Body of pancreas (tissue), 4 donors: ENCODE data around the gene ADAM15.

Experiments
- POLR2A ChIP-seq, 3 donors: fragments of 450-650 bp; IDR thresholded peaks; one replicate each; pipeline ENCODE4 v1.6.1; 2016; ENCODE audit warnings: antibody characterized with exemption in 3 of 3, mild to moderate bottlenecking in 2 of 3
- TF ChIP-seq, protein P1 (sequence below), 7 experiments: fragments of 450-650 bp in 4 of 7; fragments of 200-600 bp in 3 of 7; sonication (generic) in 3 of 7; IDR thresholded peaks; one replicate each; pipeline ENCODE4 v1.5.1; 2016 to 2019; ENCODE audit warnings: antibody characterized with exemption in 7 of 7

DNA sequence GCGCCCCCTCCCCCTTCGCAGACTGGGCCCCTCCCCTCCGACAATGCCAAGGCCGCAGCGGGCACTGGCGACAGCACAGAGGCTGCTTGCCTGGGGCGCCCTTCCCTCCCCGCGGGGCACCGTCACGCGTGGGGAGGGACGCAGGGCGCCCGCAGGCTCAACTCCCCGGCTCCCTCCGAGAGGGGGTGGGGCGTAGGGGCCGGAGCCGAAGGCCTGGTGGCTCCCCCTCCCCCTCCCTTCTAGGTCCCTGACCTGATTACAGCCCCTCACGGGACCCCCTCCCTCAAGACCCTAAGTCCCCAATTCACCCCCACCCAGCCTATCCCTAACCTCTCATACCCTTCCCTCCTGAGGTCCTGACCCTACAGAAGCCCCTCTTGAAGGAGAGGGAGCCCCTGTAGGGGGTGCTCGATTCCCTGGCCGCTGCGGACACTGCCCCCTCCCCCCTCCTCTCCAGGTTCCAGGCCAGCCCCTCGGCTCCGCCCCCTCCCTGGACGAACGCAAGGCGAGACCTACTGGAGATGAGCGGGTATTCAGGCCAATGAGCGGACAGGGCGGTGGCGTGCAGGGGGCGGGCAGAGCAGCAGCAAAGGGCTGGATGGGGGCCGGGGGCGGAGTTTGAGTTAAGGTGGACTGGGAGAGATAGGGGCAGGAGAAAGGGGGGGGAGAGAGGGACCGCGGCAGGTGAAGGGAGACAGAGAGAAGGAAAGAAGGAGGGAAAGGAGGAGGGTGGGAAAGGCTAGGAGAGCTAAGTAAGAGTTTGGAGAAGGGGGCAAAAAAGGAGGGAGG lies 49.2 kb upstream of the ADAM15 start:
- TF ChIP-seq, protein P1, sequence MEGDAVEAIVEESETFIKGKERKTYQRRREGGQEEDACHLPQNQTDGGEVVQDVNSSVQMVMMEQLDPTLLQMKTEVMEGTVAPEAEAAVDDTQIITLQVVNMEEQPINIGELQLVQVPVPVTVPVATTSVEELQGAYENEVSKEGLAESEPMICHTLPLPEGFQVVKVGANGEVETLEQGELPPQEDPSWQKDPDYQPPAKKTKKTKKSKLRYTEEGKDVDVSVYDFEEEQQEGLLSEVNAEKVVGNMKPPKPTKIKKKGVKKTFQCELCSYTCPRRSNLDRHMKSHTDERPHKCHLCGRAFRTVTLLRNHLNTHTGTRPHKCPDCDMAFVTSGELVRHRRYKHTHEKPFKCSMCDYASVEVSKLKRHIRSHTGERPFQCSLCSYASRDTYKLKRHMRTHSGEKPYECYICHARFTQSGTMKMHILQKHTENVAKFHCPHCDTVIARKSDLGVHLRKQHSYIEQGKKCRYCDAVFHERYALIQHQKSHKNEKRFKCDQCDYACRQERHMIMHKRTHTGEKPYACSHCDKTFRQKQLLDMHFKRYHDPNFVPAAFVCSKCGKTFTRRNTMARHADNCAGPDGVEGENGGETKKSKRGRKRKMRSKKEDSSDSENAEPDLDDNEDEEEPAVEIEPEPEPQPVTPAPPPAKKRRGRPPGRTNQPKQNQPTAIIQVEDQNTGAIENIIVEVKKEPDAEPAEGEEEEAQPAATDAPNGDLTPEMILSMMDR (IDR thresholded peaks at IDR 0.05): peak in 6 of 7 experiments; percentile 15 to 56 (median 28)
- peak; percentile 60 to 91 (median 81) for TF ChIP-seq POLR2A (IDR thresholded peaks at IDR 0.05)
